ENCODE data around the gene CHST8. TPM values are rescaled to one million over a fixed set of nuclear protein-coding genes. Genes with fewer than 3 reads are reported as not detected.
"Not testable (repeated sequence)": the region's sequence is repeated elsewhere in the genome, so short reads cannot be mapped to it uniquely, and the experiment has no call there.

CHST8 gene
- total RNA-seq, 1 experiment from 2014 or later: 2.3 TPM

GRCh38 chr19:33603377-33603776 is 18.4 kb upstream of the CHST8 start:
- H3K4me3 ChIP-seq (ENCODE audit: low read depth, low read length, poor library complexity, severe bottlenecking): no peak overlapping the region

GRCh38 chr19:33604651-33605050 is 17.1 kb upstream of the CHST8 start:
- TF ChIP-seq CTCF (conservative IDR thresholded peaks at IDR 0.05; ENCODE audit: low read depth, low read length) (no peak), EZH2 (IDR thresholded peaks at IDR 0.05; ENCODE audit: borderline replicate concordance, low read depth, low read length, poor library complexity, severe bottlenecking) (no peak)
- POLR2A ChIA-PET (ENCODE audit: low non-redundant PET): no interaction called here
- H3K4me3 ChIP-seq (ENCODE audit: low read depth, low read length, poor library complexity, severe bottlenecking): no peak overlapping the region
- CTCF ChIA-PET: no interaction called here
- intact Hi-C loops (cut with micrococcal nuclease; ENCODE audit: unreplicated experiment): no loop called here
- H3K4me1 ChIP-seq (ENCODE audit: insufficient read depth, low read length, poor library complexity, severe bottlenecking): no peaks in the 10 kb centered on the region
- DNase-seq (ENCODE audit: low spot score): no peak
- no peak overlapping the region for H3K27ac ChIP-seq (ENCODE audit: low read depth, low read length, poor library complexity, severe bottlenecking)
- BruUV-seq (replicated peaks): no TSS peak
- H3K36me3 ChIP-seq (ENCODE audit: insufficient read depth, low read length, poor library complexity, severe bottlenecking): no peaks in the 10 kb centered on the region
- peaks cover 16% of the 10 kb centered on the region for H3K9me3 ChIP-seq (ENCODE audit: low read depth, low read length, poor library complexity, severe bottlenecking)
- H3K27me3 ChIP-seq (replicated peaks; ENCODE audit: insufficient read depth, low read depth, low read length, poor library complexity): peaks cover 17% of the 10 kb centered on the region

More at GRCh38 chr19:33603377-33603776, 18.4 kb upstream of the CHST8 start:
- no peaks in the 10 kb centered on the region for H3K36me3 ChIP-seq (ENCODE audit: insufficient read depth, low read length, poor library complexity, severe bottlenecking)
- H3K4me1 ChIP-seq (ENCODE audit: insufficient read depth, low read length, poor library complexity, severe bottlenecking): no peaks in the 10 kb centered on the region
- ChIA-PET CTCF (no interaction called here), POLR2A (ENCODE audit: low non-redundant PET) (no interaction called here)
- no TSS peak for BruUV-seq (replicated peaks)
- intact Hi-C loops (cut with micrococcal nuclease; ENCODE audit: unreplicated experiment): no loop called here
- H3K27me3 ChIP-seq (replicated peaks; ENCODE audit: insufficient read depth, low read depth, low read length, poor library complexity): peaks cover 9% of the 10 kb centered on the region
- TF ChIP-seq CTCF (conservative IDR thresholded peaks at IDR 0.05; ENCODE audit: low read depth, low read length): no peak
- no peak for TF ChIP-seq EZH2 (IDR thresholded peaks at IDR 0.05; ENCODE audit: borderline replicate concordance, low read depth, low read length, poor library complexity, severe bottlenecking)
- H3K27ac ChIP-seq (ENCODE audit: low read depth, low read length, poor library complexity, severe bottlenecking): no peak overlapping the region
- H3K9me3 ChIP-seq (ENCODE audit: low read depth, low read length, poor library complexity, severe bottlenecking): peaks cover 14% of the 10 kb centered on the region
- no peak for DNase-seq (ENCODE audit: low spot score)

GRCh38 chr19:33605803-33606295 is 15.9 kb upstream of the CHST8 start:
- POLR2A ChIA-PET (ENCODE audit: low non-redundant PET); H3K4me3 ChIP-seq (ENCODE audit: low read depth, low read length, poor library complexity, severe bottlenecking); BruUV-seq (replicated peaks); H3K36me3 ChIP-seq (ENCODE audit: insufficient read depth, low read length, poor library complexity, severe bottlenecking); CTCF ChIA-PET; H3K27ac ChIP-seq (ENCODE audit: low read depth, low read length, poor library complexity, severe bottlenecking); H3K4me1 ChIP-seq (ENCODE audit: insufficient read depth, low read length, poor library complexity, severe bottlenecking); DNase-seq (ENCODE audit: low spot score); intact Hi-C loops (cut with micrococcal nuclease; ENCODE audit: unreplicated experiment): not testable (repeated sequence)
- H3K9me3 ChIP-seq (ENCODE audit: low read depth, low read length, poor library complexity, severe bottlenecking): peaks cover 17% of the 10 kb centered on the region
- peaks cover 17% of the 10 kb centered on the region for H3K27me3 ChIP-seq (replicated peaks; ENCODE audit: insufficient read depth, low read depth, low read length, poor library complexity)

GRCh38 chr19:33606556-33606955 is 15.2 kb upstream of the CHST8 start:
- no TSS peak for BruUV-seq (replicated peaks)
- CTCF ChIA-PET: no interaction called here
- TF ChIP-seq CTCF (conservative IDR thresholded peaks at IDR 0.05; ENCODE audit: low read depth, low read length) (no peak), EZH2 (IDR thresholded peaks at IDR 0.05; ENCODE audit: borderline replicate concordance, low read depth, low read length, poor library complexity, severe bottlenecking) (no peak)
- peaks cover 13% of the 10 kb centered on the region for H3K9me3 ChIP-seq (ENCODE audit: low read depth, low read length, poor library complexity, severe bottlenecking)
- peaks cover 17% of the 10 kb centered on the region for H3K27me3 ChIP-seq (replicated peaks; ENCODE audit: insufficient read depth, low read depth, low read length, poor library complexity)
- intact Hi-C loops (cut with micrococcal nuclease; ENCODE audit: unreplicated experiment): no loop called here
- H3K36me3 ChIP-seq (ENCODE audit: insufficient read depth, low read length, poor library complexity, severe bottlenecking): no peaks in the 10 kb centered on the region
- DNase-seq (ENCODE audit: low spot score): no peak
- H3K4me3 ChIP-seq (ENCODE audit: low read depth, low read length, poor library complexity, severe bottlenecking): no peak overlapping the region
- POLR2A ChIA-PET (ENCODE audit: low non-redundant PET): no interaction called here
- no peaks in the 10 kb centered on the region for H3K4me1 ChIP-seq (ENCODE audit: insufficient read depth, low read length, poor library complexity, severe bottlenecking)
- H3K27ac ChIP-seq (ENCODE audit: low read depth, low read length, poor library complexity, severe bottlenecking): no peak overlapping the region

All from A673 (cell line).